Prostate gland (tissue), 2 donors: ENCODE measurements around the gene KLHL7. TPM values are rescaled to one million over a fixed set of nuclear protein-coding genes. Genes with fewer than 3 reads are reported as not detected.

Source experiments
- DNase-seq: peaks from one replicate; pipeline ENCODE4 v3.0.0-alpha.2; 2019; ENCODE audit warnings: low spot score
- H3K27ac ChIP-seq, 2 donors: fragments of 200-600 bp; sonication (generic); 2 replicates each; pipeline ENCODE4 v1.5.1; 2017 to 2019
- H3K27me3 ChIP-seq: fragments of 200-600 bp; sonication (generic); replicated peaks from 2 replicates; pipeline ENCODE4 v1.5.1; 2019; ENCODE audit not compliant: insufficient read depth
- H3K36me3 ChIP-seq, 2 donors: fragments of 200-600 bp; sonication (generic); 1 replicate in 1 of 2; 2 replicates in 1 of 2; pipeline versions ENCODE4 v1.5.1 to v1.8.1; 2017 to 2019
- H3K4me1 ChIP-seq: fragments of 200-600 bp; sonication (generic); replicated peaks from 2 replicates; pipeline ENCODE4 v1.5.1; 2019
- H3K4me3 ChIP-seq, 2 donors: fragments of 200-600 bp; sonication (generic); 2 replicates each; pipeline ENCODE4 v1.5.1; 2017 to 2019
- H3K9me3 ChIP-seq: fragments of 200-600 bp; sonication (generic); 2 replicates; pipeline ENCODE4 v1.5.1; 2017
- POLR2A ChIP-seq: fragments of 450-650 bp; IDR thresholded peaks from one replicate; pipeline ENCODE4 v1.6.1; 2016; ENCODE audit warnings: antibody characterized with exemption, mild to moderate bottlenecking
- POLR2AphosphoS5 ChIP-seq: sonication (generic); formaldehyde crosslinking; IDR thresholded peaks from one replicate; pipeline ENCODE4 v1.6.1; 2017; ENCODE audit warnings: antibody characterized with exemption
- WGBS: methylation state at CpG from one replicate; pipeline ENCODE4 v1.1.5; 2018; 5-methylcytosine and 5-hydroxymethylcytosine counted together
- intact Hi-C: fragments of 100-400 bp; cut with DNase I; formaldehyde crosslinking; loops from one replicate; pipeline ENCODE4 v1.14.2; 2022
- total RNA-seq, 2 donors: library from RNA; depleted of rRNA; stranded (reverse); fragments of >200 nt; gene quantifications; one replicate each; pipeline ENCODE4 v1.1.0, GENCODE V29; 2016
- TF ChIP-seq, protein P1 (sequence below), 4 experiments: fragments of 200-600 bp in 2 of 4; fragments of 450-650 bp in 2 of 4; sonication (generic) in 2 of 4; IDR thresholded peaks; 1 replicate in 3 of 4; 2 replicates in 1 of 4; pipeline ENCODE4 v1.5.1; 2016 to 2019; ENCODE audit warnings: antibody characterized with exemption in 4 of 4, mild to moderate bottlenecking in 2 of 4, moderate library complexity in 2 of 4

The KLHL7 gene
- total RNA-seq, 2 donors from 2014 or later: 18.1 to 67.7 TPM

DNA sequence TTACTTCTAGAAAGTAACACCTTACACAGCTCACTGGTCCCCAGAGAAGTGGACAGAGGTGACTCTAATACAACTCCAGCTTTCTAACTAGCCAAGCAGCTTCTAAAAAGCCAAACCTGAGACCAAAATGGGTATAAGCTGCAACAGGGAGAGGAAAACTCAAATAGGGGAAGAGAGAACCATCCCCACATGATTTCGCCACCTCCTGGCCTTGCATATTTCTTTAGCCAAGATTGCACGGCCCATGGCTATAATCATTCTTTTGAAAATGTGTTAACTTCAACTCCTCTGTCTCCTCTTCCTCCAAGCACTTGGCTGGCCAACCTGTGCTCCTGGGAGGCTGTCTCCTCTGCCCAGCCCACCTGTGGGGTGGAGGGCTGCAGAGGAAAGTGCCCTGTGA lies 104.9 kb downstream of the KLHL7 start:
- WGBS: 92% methylated on average over 2 of the region's 2 CpGs
- H3K36me3 ChIP-seq: no peaks in the 10 kb centered on the region
- intact Hi-C loops: no loop called here

DNA sequence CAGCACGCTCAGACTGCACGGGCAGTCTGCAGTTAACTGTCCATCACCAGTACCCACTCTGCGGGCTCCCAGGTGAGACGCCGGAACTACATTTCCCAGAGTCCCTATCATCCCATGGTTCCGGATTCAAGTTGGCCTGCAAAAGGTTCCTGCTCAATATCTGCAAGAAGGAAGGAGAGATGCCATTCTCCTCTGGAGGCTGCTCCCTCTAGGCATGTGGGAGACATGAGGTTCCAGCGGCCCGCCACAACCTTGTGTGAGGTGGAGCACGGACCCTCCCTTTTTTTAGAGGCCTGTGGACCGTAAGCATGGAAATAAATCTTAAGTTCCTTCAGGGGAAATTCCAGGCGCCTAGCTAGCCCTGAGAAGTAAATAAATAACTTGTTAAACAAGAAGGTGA lies 106.0 kb downstream of the KLHL7 start:
- no peak overlapping the region for H3K27ac ChIP-seq
- no peak overlapping the region for H3K4me3 ChIP-seq
- no peaks in the 10 kb centered on the region for H3K27me3 ChIP-seq
- no peaks in the 10 kb centered on the region for H3K9me3 ChIP-seq
- TF ChIP-seq POLR2AphosphoS5 (no peak), POLR2A (no peak)
- TF ChIP-seq, protein P1, sequence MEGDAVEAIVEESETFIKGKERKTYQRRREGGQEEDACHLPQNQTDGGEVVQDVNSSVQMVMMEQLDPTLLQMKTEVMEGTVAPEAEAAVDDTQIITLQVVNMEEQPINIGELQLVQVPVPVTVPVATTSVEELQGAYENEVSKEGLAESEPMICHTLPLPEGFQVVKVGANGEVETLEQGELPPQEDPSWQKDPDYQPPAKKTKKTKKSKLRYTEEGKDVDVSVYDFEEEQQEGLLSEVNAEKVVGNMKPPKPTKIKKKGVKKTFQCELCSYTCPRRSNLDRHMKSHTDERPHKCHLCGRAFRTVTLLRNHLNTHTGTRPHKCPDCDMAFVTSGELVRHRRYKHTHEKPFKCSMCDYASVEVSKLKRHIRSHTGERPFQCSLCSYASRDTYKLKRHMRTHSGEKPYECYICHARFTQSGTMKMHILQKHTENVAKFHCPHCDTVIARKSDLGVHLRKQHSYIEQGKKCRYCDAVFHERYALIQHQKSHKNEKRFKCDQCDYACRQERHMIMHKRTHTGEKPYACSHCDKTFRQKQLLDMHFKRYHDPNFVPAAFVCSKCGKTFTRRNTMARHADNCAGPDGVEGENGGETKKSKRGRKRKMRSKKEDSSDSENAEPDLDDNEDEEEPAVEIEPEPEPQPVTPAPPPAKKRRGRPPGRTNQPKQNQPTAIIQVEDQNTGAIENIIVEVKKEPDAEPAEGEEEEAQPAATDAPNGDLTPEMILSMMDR (IDR thresholded peaks at IDR 0.05): no peak
- intact Hi-C loops: no loop called here
- no peaks in the 10 kb centered on the region for H3K36me3 ChIP-seq
- no peak for DNase-seq
- H3K4me1 ChIP-seq: no peaks in the 10 kb centered on the region
- 58% methylated on average over 11 of the region's 11 CpGs for WGBS

More for the DNA sequence above, 104.9 kb downstream of the KLHL7 start:
- no peaks in the 10 kb centered on the region for H3K9me3 ChIP-seq
- no peaks in the 10 kb centered on the region for H3K4me1 ChIP-seq
- no peaks in the 10 kb centered on the region for H3K27me3 ChIP-seq
- TF ChIP-seq POLR2A (no peak), POLR2AphosphoS5 (no peak)
- TF ChIP-seq, protein P1 (IDR thresholded peaks at IDR 0.05): no peak
- no peak for DNase-seq
- no peak overlapping the region for H3K27ac ChIP-seq
- no peak overlapping the region for H3K4me3 ChIP-seq

DNA sequence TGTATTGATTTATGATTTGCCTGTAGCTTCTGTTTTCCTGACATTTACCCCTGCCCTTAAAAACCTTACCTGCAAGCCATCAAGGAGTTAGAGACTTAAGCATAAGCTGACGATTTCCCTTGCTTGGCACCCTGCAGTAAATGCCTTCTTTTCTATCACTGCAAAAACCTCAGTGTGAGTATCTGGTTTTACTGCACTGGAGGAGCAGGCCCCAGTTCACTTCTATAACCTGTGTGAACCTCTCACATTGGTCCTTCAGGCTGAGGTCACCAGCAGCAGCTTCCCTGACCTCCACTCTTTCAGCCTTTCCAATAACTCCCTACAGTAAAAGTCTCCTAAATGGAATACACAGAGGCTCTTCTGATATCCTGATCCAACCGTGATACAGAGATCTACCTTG lies 106.8 kb downstream of the KLHL7 start:
- TF ChIP-seq POLR2A (no peak), POLR2AphosphoS5 (no peak)
- TF ChIP-seq, protein P1 (IDR thresholded peaks at IDR 0.05): no peak
- Histone ChIP-seq H3K9me3 (no peaks in the 10 kb centered on the region), H3K4me3 (no peak overlapping the region), H3K27me3 (no peaks in the 10 kb centered on the region), H3K27ac (no peak overlapping the region), H3K4me1 (no peaks in the 10 kb centered on the region), H3K36me3 (no peaks in the 10 kb centered on the region)
- no peak for DNase-seq
- intact Hi-C loops: no loop called here
- 75% methylated on average over 2 of the region's 2 CpGs for WGBS

DNA sequence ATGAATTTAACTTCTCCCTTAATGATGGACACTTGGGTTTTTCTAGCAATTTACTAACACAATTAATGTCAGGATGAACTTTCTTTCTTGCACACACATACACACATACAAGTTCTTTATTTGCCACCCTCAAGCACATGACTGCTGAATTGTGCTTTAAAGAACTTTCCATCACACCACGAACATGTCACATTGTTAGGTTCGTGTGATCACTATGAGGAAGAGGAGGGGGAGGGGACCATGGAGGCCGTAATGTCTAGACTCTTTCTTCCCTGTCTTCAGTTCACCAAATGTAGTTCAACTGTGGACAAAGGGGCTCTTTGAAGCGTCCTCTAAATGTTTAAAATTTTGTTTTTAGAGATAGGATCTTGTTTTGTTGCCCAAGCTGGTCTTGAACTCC lies 107.3 kb downstream of the KLHL7 start:
- H3K9me3 ChIP-seq: no peaks in the 10 kb centered on the region
- no peaks in the 10 kb centered on the region for H3K27me3 ChIP-seq
- H3K4me1 ChIP-seq: no peaks in the 10 kb centered on the region
- no peak for DNase-seq
- no peak for TF ChIP-seq POLR2A
- no peak for TF ChIP-seq POLR2AphosphoS5
- TF ChIP-seq, protein P1 (IDR thresholded peaks at IDR 0.05): no peak
- no peak overlapping the region for H3K4me3 ChIP-seq
- intact Hi-C loops: no loop called here
- no peaks in the 10 kb centered on the region for H3K36me3 ChIP-seq
- no peak overlapping the region for H3K27ac ChIP-seq
- 84% methylated on average over 4 of the region's 4 CpGs for WGBS

DNA sequence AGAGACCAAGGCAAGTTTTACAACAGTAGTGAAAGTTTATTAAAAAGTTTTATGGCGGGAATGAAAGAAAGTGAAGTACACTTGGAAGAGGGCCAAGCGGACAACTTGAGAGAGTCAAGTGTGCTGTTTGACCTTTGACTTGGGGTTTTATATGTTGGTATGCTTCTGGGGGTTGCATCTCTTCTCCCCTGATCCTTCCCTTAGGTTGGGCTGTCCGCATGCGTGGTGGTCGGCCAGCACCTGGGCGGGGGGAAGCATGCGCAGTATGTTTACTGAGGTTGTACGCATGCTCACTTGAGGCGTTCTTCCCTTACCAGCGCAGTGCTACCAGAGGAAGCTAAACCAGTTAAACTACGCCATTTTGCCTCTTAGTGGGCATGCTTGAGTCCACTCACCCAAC lies 108.2 kb downstream of the KLHL7 start:
- Histone ChIP-seq H3K36me3 (no peaks in the 10 kb centered on the region), H3K27me3 (no peaks in the 10 kb centered on the region), H3K9me3 (no peaks in the 10 kb centered on the region), H3K4me1 (no peaks in the 10 kb centered on the region), H3K4me3 (no peak overlapping the region), H3K27ac (no peak overlapping the region)
- TF ChIP-seq POLR2AphosphoS5: no peak
- TF ChIP-seq, protein P1 (IDR thresholded peaks at IDR 0.05): no peak
- no peak for TF ChIP-seq POLR2A
- intact Hi-C loops: no loop called here
- WGBS: 91% methylated on average over 11 of the region's 11 CpGs
- DNase-seq: no peak
